ENCODE data around the gene DGLUCY. TPM values are rescaled to one million over a fixed set of nuclear protein-coding genes. Genes with fewer than 3 reads are reported as not detected.

Gene DGLUCY
- total and polyA plus RNA-seq, 2 experiments from 2014 or later: 82.7 to 90.0 TPM

GRCh38 chr14:91216731-91217226 lies 102.9 kb downstream of the DGLUCY start:
- Histone ChIP-seq H3K27ac (no peak overlapping the region), H3K9me3 (ENCODE audit: low read depth) (no peaks in the 10 kb centered on the region), H3K27me3 (no peaks in the 10 kb centered on the region), H3K36me3 (peaks cover 7% of the 10 kb centered on the region), H3K4me3 (no peak overlapping the region), H3K4me1 (ENCODE audit: low read depth) (no peaks in the 10 kb centered on the region)
- no peak for DNase-seq (ENCODE audit: low read depth in 1 of 2, low spot score in 1 of 2)
- no peak for TF ChIP-seq CTCF (IDR thresholded peaks at IDR 0.05; ENCODE audit: low read depth, low read length)

GRCh38 chr14:91218014-91218413 lies 104.1 kb downstream of the DGLUCY start:
- Histone ChIP-seq H3K36me3 (peaks cover 7% of the 10 kb centered on the region), H3K4me1 (ENCODE audit: low read depth) (no peaks in the 10 kb centered on the region), H3K27ac (no peak overlapping the region), H3K9me3 (ENCODE audit: low read depth) (no peaks in the 10 kb centered on the region), H3K27me3 (no peaks in the 10 kb centered on the region), H3K4me3 (no peak overlapping the region)
- DNase-seq (ENCODE audit: low read depth in 1 of 2, low spot score in 1 of 2): no peak
- TF ChIP-seq CTCF (IDR thresholded peaks at IDR 0.05; ENCODE audit: low read depth, low read length): no peak

GRCh38 chr14:91219517-91220389 lies 105.9 kb downstream of the DGLUCY start:
- TF ChIP-seq CTCF (IDR thresholded peaks at IDR 0.05; ENCODE audit: low read depth, low read length): no peak
- DNase-seq (ENCODE audit: low read depth in 1 of 2, low spot score in 1 of 2): no peak
- Histone ChIP-seq H3K27me3 (no peaks in the 10 kb centered on the region), H3K4me1 (ENCODE audit: low read depth) (no peaks in the 10 kb centered on the region), H3K36me3 (peaks cover 7% of the 10 kb centered on the region), H3K4me3 (no peak overlapping the region), H3K27ac (no peak overlapping the region), H3K9me3 (ENCODE audit: low read depth) (no peaks in the 10 kb centered on the region)

- TF ChIP-seq CTCF (IDR thresholded peaks at IDR 0.05; ENCODE audit: low read depth, low read length): no peak
Measured at GRCh38 chr14:91220581-91221000, 106.7 kb downstream of the DGLUCY start.

GRCh38 chr14:91221270-91221669 lies 107.4 kb downstream of the DGLUCY start:
- Histone ChIP-seq H3K4me3 (no peak overlapping the region), H3K27ac (no peak overlapping the region), H3K36me3 (no peaks in the 10 kb centered on the region), H3K4me1 (ENCODE audit: low read depth) (no peaks in the 10 kb centered on the region), H3K9me3 (ENCODE audit: low read depth) (no peaks in the 10 kb centered on the region), H3K27me3 (no peaks in the 10 kb centered on the region)
- no peak for TF ChIP-seq CTCF (IDR thresholded peaks at IDR 0.05; ENCODE audit: low read depth, low read length)
- DNase-seq (ENCODE audit: low read depth in 1 of 2, low spot score in 1 of 2): no peak

More at GRCh38 chr14:91220581-91221000, 106.7 kb downstream of the DGLUCY start:
- Histone ChIP-seq H3K9me3 (ENCODE audit: low read depth) (no peaks in the 10 kb centered on the region), H3K4me3 (no peak overlapping the region), H3K36me3 (peaks cover 2% of the 10 kb centered on the region), H3K27ac (no peak overlapping the region), H3K27me3 (no peaks in the 10 kb centered on the region), H3K4me1 (ENCODE audit: low read depth) (no peaks in the 10 kb centered on the region)
- no peak for DNase-seq (ENCODE audit: low read depth in 1 of 2, low spot score in 1 of 2)
